ENCODE results near the gene FUT6.

GRCh38 chr19:5792224-5792623 lies 47.3 kb downstream of the FUT6 start:
- TF ChIP-seq CTCF (IDR thresholded peaks at IDR 0.05) = no peak
- TF ChIP-seq POLR2A (IDR thresholded peaks at IDR 0.05) = no peak
- TF ChIP-seq POLR2AphosphoS5 (IDR thresholded peaks at IDR 0.05) = no peak
